SKM-1 (cell line): ENCODE measurements around the gene COL18A1.

ENCODE experiments used
- DNase-seq: peaks from one replicate; lab custom pipeline; 2025; ENCODE audit not compliant: unreplicated experiment; lab: John Stamatoyannopoulos, UW

Gene COL18A1

DNA sequence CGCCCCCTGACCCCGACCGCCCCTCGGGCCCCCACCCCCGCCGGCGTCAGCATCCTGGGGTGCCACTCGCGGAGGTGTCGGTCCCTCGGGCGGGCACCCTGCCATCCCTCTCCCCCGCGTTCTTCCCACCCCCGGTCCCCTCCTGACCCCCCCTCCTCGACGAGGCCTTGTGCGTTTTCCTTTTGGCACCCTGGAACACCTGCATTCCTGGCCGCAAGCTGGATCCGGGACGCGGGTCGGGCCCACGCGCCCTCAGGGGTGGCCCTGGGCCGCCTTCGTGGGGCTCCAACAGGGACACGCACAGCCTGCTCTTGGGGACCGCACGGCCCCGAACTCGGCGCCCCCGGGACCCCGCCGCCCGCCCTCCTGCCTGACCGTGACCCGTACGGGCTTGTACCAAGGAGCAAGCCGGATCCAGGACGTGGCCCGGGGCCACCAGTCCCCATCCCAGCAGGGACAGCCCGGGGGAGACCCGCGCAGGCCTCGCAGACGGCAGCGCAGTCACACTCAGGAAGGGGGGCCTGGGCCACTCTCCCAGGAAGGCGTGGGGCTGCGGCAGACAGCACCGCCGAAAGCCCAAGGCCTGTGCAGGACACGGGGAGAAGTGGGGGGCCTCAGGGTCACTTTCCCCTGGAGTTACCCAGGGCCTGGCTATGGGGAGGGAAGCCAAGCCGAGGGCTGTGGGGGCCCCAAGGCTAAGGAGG lies 137.9 kb downstream of the COL18A1 start:
- DNase-seq: no peak

GRCh38 chr21:45543371-45543709 lies 138.4 kb downstream of the COL18A1 start:
- no peak for DNase-seq

GRCh38 chr21:45543710-45544448 lies 138.9 kb downstream of the COL18A1 start:
- no peak for DNase-seq

- no peak for DNase-seq
These were observed 139.7 kb downstream of the COL18A1 start for GRCh38 chr21:45544449-45545235.

DNA sequence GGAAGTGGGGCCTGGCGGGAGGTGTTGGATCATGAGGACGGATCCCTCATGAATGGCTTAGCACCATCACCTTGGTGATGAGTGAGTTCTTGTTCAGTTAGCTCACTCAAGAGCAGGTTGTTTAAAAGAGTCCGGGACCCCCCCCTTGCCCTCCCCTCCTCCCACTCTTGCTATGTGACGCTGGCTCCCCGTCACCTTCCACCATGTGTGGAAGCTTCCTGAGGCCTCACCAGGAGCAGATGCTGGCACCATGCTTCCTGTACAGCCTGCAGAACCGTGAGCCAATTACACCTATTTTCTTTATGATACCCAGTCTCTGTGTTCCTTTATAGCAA lies 140.2 kb downstream of the COL18A1 start:
- DNase-seq: no peak

DNA sequence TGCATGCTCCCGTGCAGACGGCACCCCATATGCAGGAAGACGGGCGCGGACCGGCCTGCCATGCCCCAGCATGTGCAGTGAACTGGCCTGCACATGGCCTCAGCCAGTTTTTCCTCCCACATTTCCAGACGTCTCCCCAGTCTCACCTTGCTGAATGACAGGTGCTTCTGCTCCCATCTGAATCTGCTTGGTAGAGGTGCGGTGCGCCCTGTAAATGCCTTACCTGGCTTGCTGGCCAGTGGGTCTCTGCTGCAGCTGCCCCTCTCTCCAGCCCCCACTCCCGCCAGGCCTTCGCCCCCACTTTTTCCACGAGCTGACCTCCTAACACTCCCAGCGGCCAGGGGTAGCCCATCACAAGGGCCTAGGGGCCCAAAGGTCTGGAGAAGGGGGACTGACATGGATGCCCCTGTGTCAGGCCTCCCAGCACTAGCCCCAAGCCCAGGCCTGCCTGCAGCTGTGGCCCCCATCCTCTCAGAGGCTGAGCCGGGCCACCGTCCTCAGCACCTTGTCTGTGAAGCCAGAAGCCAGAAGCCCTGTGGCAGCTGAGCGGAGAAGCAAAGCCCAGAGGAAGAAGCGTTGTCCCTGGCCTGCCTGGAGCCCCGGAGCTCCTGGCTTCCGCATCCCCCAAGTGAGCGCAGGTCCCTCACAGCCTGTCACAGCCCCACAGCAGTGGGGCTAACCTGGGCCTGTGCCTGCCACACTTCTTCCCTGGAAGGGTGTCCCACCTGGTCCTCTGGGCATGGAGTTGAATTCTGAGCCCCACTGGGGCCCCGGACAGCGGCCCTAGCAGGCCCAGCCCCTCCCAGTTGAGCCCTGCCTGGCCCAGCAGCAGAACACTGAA lies 140.9 kb downstream of the COL18A1 start:
- no peak for DNase-seq

GRCh38 chr21:45546636-45547544 lies 141.9 kb downstream of the COL18A1 start:
- no peak for DNase-seq

DNA sequence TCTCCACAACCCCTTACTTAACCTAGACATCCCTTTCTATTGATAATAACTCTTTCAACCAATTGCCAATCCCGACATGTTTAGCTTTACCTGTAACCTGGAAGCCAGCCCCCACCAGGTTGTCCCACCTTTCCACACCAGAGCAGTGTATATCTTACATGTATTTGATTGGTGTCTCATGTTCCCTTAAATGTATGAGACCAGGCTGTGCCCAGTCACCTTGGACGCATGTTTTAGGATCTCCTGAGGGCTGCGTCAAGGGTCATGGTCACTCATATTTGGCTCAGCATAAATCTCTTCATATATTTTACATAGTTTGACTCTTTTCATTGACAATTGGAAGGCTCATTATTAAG lies 142.6 kb downstream of the COL18A1 start:
- no peak for DNase-seq

DNA sequence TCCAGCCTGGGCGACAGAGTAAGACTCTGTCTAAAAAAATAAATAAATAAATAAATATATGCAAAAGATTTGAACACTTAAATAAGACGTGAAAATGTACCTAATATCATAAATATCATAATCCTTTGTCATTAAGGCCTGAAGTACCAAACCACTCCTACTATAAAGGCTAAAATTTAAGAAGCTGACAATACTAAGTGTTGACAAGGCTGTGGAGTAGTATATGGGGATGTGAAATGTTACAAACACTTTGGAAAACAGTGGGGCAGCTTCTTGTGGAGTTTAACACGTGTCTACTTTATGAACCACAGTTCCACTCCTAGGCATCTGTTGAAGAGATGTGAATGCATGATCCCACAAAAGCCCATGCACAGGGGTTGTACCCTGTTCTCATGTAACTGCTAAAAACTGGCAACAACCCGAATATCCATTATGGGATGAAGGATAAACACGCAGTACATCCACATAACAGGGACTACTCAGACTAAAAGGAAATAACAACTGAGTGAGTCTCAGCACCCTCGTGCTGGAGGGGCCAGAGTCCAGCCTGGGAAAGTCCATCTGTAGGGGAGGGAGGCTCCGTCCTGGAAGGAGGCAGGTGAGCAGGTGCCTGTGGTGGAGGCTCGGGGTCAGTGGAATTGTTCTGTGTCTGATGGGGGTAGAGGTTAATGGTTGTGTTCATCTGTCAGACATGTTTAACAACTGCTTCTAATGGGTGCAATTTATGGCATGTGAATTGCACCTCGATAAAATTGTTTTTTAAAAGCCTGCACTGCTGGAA lies 143.9 kb downstream of the COL18A1 start:
- no peak for DNase-seq

- no peak for DNase-seq
These were observed 144.9 kb downstream of the COL18A1 start for GRCh38 chr21:45549626-45550463.

DNA sequence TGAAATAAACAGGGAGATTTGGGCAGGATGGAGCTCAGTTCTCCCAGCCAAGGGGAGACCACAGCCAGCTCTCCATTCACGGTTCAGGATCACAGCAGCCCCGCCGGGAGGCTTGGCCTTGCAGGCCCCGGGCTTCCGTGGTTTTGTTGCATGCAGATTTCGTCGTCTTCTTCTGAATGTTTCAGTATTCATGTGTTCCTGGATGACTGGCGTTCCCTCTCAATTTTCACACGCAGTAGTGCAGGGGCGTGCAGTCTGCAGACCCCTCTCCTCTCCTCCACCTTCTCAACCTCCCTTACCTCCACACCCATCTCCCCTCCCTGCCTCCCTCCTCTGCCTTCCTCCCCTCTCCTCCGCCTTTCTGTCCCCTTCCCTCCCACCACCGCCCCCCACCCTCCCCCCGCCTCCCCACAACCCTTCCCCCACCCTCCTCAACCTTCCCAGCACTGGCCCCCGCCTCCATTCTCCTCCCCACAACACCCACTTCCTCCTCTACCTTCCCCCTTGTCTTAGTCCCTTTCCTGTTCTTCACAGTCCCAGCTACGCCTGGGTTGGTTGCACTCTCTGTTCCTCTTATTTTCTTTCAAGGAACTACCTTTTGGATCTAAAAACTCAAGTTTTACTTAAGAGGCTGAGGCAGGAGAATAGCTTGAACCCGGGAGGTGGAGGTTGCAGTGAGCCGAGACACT lies 145.7 kb downstream of the COL18A1 start:
- DNase-seq: peak; percentile 94

- DNase-seq: no peak
These were observed 146.4 kb downstream of the COL18A1 start for GRCh38 chr21:45551316-45551715.

GRCh38 chr21:45551783-45552695 lies 147.1 kb downstream of the COL18A1 start:
- no peak for DNase-seq

DNA sequence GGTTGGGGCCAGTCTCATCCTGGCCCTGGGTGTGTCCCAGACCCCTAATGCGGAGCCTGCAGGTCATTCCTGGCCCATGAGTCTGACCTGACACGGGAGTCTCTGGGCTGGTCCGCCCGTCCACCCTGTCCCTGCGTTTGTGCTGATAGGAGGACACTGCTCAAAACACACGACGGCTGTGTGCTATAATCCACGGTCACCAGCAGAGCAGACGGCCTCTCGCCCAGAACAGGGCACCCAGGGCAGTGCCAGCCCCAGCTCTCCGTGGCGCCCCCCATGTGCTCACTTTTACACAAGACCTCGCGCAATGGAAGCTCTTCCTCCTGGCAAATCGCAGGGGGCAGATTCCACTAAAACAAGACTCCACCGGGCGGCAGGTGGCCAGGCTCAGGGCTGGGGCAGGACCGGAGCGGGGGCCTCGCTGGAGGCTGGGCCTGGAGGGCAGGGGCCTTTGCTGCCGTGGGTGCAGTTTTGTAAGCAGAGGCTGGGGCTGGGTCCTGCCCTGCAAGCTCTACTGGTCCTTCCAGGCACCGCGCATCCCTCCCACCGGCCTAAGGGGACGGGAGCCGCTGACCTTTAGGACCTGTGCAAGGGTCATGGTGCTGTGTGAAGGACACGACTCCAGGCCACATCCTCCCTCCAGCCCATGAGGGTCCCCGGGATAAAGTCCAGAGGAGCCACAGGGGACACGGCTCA lies 147.9 kb downstream of the COL18A1 start:
- DNase-seq: no peak

- peak; percentile 37 for DNase-seq
These were observed 149.7 kb downstream of the COL18A1 start for GRCh38 chr21:45554477-45555175.

DNA sequence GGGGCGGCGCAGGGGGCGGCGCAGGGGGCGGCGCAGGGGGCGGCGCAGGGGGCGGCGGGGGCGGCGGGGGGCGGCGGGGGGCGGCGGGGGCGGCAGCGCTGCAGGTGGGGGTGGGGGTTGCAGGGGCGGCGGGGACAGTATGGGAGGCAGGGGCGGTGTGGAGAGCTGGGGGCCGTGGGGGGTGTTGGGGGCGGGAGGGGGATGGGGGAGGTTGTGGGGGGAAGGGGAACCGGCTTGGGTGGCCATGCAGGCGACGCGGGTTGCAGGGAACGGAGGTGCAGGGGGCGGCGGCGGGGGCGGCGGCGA lies 150.2 kb downstream of the COL18A1 start:
- DNase-seq: no peak
